WERI-Rb-1 (cell line): ENCODE data around the gene ADORA3.

Experiments used
- DNase-seq: peaks from one replicate; pipeline ENCODE4 v3.0.0-alpha.2; 2020
- H3K27ac ChIP-seq: fragments of 250-450 bp; sonication (Bioruptor Pico); 2 replicates; pipeline ENCODE4 v1.5.1; 2020; ENCODE audit warnings: mild to moderate bottlenecking, moderate library complexity
- H3K27me3 ChIP-seq: fragments of 250-450 bp; sonication (Bioruptor Pico); 2 replicates; pipeline ENCODE4 v1.5.1; 2021; ENCODE audit warnings: mild to moderate bottlenecking, low read depth, moderate library complexity; ENCODE audit not compliant: insufficient read depth, severe bottlenecking
- H3K36me3 ChIP-seq: fragments of 250-450 bp; sonication (Bioruptor Pico); 2 replicates; pipeline ENCODE4 v1.5.1; 2020; ENCODE audit warnings: mild to moderate bottlenecking, moderate library complexity
- H3K4me3 ChIP-seq: 2 replicates; pipeline ENCODE4 v1.5.1; 2011; ENCODE audit warnings: low read depth, mild to moderate bottlenecking, control low read depth, low read length
- H3K9me3 ChIP-seq: fragments of 250-450 bp; sonication (Bioruptor Pico); 2 replicates; pipeline ENCODE4 v1.5.1; 2021; ENCODE audit warnings: mild to moderate bottlenecking, moderate library complexity; ENCODE audit not compliant: severe bottlenecking
- TF ChIP-seq, protein P1 (sequence below): IDR thresholded peaks from 2 replicates; pipeline ENCODE4 v1.5.1; 2011; ENCODE audit warnings: low read depth, mild to moderate bottlenecking, control low read depth, inconsistent platforms, low read length

Gene ADORA3

DNA sequence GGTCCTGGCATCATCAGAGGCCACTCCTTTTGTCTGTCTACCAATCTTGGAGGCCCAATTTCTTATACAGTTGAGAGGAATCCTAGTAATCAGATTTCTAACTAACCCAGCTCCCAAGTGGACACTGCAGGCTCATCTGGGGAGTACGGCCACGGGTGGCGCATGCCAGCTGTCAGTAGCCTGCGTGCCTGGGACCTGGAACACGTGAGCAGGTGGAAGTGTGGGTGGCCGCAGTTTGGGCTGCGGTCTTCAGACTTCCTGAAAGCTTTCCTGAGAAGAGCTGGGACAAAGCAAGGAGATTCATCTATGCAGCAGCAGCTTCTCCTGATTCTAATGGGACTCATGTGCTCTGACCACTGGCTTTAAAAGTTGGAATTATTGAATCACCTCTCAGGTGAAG lies 12.4 kb downstream of the ADORA3 start:
- TF ChIP-seq, protein P1, sequence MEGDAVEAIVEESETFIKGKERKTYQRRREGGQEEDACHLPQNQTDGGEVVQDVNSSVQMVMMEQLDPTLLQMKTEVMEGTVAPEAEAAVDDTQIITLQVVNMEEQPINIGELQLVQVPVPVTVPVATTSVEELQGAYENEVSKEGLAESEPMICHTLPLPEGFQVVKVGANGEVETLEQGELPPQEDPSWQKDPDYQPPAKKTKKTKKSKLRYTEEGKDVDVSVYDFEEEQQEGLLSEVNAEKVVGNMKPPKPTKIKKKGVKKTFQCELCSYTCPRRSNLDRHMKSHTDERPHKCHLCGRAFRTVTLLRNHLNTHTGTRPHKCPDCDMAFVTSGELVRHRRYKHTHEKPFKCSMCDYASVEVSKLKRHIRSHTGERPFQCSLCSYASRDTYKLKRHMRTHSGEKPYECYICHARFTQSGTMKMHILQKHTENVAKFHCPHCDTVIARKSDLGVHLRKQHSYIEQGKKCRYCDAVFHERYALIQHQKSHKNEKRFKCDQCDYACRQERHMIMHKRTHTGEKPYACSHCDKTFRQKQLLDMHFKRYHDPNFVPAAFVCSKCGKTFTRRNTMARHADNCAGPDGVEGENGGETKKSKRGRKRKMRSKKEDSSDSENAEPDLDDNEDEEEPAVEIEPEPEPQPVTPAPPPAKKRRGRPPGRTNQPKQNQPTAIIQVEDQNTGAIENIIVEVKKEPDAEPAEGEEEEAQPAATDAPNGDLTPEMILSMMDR, result no peak
- H3K27ac ChIP-seq, result no peak overlapping the region
- H3K4me3 ChIP-seq, result no peak overlapping the region
- no peaks in the 10 kb centered on the region for H3K9me3 ChIP-seq
- H3K36me3 ChIP-seq, result no peaks in the 10 kb centered on the region
- H3K27me3 ChIP-seq, result no peaks in the 10 kb centered on the region
- no peak for DNase-seq

DNA sequence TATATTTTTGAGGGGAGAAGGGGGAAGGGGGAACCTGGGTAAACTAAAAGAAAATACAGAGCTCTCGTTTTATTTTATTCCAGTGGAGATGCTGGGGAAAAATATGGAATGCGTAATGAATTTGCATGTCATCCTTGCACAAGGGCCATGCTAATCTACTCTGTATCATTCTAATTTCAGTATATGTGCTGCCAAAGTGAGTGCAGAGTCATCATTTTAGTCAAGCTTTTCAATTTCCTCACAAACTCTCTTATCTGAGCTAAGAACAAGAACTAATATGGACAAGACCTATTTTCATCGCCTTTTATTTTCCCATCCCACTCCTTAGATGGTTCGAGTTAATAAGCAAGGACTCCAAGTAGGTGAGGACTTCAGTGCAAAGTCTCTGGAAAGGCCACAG lies 13.2 kb downstream of the ADORA3 start:
- Histone ChIP-seq H3K4me3 (no peak overlapping the region), H3K27ac (no peak overlapping the region), H3K36me3 (no peaks in the 10 kb centered on the region), H3K27me3 (no peaks in the 10 kb centered on the region), H3K9me3 (no peaks in the 10 kb centered on the region)
- no peak for DNase-seq
- TF ChIP-seq, protein P1, result no peak

DNA sequence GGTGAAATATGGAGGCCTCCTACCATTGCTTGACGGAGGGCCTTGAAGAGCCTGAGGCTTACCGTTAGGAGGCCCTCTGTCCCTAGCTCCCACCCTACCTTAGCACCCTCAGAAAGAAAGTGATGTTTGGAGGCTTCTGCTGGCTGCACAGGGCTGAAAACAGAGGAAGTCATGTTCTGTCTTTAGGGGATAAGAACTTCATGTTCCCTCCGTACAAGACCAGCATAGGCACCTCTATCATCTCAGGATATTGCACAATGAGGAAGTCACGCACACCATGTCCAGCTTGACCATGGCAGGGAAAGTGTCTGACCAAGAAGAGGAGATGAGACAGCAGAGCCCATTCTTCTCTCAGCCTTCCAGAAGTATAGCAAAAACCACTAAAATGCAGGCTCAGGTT lies 13.8 kb downstream of the ADORA3 start:
- DNase-seq, result no peak
- Histone ChIP-seq H3K4me3 (no peak overlapping the region), H3K36me3 (no peaks in the 10 kb centered on the region), H3K9me3 (no peaks in the 10 kb centered on the region), H3K27me3 (no peaks in the 10 kb centered on the region), H3K27ac (no peak overlapping the region)
- TF ChIP-seq, protein P1, result no peak

DNA sequence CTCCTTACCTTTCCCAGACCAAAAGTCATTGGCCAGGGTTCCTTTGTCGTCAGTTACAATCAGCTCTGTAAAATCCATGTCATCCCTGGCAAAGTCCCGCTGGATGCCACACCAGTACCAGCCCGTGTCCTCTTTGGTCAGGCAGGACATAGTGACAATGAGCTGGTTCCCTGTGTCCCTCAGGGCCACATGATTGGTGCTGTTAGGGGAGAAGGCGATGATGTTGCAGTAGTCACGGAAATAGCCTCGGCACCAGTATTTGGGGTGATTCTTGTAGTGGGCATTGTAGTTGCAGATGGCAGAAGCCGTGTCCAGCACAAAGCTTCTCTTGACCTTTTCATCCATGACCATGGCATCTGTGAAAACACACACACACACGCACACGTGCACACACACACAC lies 14.8 kb downstream of the ADORA3 start:
- Histone ChIP-seq H3K9me3 (no peaks in the 10 kb centered on the region), H3K4me3 (no peak overlapping the region), H3K27ac (no peak overlapping the region), H3K27me3 (no peaks in the 10 kb centered on the region), H3K36me3 (no peaks in the 10 kb centered on the region)
- DNase-seq, result no peak
- TF ChIP-seq, protein P1, result no peak

DNA sequence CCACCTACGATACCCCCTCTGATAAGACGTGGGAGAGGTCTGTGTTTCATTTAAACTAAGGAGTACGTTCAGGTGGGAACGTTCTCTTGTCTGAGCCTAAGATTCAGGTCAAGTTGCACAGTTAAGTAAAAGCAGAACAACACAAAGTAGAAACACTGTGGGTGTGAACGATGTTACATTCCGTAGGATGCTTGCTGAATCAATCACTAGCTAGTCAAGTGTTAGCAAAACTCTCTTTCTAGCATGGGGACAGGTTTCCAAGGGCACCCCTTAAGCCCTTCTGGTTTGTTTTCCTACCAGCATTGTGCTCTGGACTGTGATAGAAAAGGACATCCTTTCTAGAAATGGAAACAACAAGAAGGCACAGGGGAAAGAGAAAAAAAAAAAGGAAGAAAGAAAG lies 16.3 kb downstream of the ADORA3 start:
- no peak overlapping the region for H3K4me3 ChIP-seq

DNA sequence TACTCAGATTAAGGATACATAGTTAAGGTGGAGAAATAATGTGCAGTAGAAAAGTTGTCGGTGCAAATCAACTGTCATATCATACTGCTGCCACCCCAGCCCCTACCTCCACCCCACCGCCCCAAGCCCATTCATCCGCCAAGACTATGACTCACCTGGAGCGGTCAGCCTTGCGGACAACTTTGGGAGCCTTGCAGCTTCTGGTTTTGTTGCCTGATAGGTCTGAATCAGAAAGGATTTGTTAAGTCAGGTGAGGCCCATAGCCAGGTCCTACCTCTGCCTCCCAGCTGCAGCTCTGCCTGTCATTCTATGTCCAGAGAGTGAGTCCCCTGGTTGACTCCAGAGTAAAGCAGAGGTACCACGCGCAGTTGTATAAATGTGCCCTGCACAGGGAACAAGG lies 17.0 kb downstream of the ADORA3 start:
- Histone ChIP-seq H3K36me3 (no peaks in the 10 kb centered on the region), H3K27me3 (no peaks in the 10 kb centered on the region), H3K27ac (no peak overlapping the region), H3K4me3 (no peak overlapping the region), H3K9me3 (no peaks in the 10 kb centered on the region)
- TF ChIP-seq, protein P1, result no peak
- DNase-seq, result no peak

More for the DNA sequence above, 16.3 kb downstream of the ADORA3 start:
- Histone ChIP-seq H3K36me3 (no peaks in the 10 kb centered on the region), H3K27ac (no peak overlapping the region), H3K9me3 (no peaks in the 10 kb centered on the region), H3K27me3 (no peaks in the 10 kb centered on the region)
- no peak for DNase-seq
- TF ChIP-seq, protein P1, result no peak
